NCI-H146 (cell line): Measurements from ENCODE around the gene CPSF3.
"Not testable (repeated sequence)": the region's sequence is repeated elsewhere in the genome, so short reads cannot be mapped to it uniquely, and the experiment has no call there.

Source experiments
- DNase-seq: peaks from one replicate; lab custom pipeline; 2025; lab: John Stamatoyannopoulos, UW

CPSF3 gene

DNA sequence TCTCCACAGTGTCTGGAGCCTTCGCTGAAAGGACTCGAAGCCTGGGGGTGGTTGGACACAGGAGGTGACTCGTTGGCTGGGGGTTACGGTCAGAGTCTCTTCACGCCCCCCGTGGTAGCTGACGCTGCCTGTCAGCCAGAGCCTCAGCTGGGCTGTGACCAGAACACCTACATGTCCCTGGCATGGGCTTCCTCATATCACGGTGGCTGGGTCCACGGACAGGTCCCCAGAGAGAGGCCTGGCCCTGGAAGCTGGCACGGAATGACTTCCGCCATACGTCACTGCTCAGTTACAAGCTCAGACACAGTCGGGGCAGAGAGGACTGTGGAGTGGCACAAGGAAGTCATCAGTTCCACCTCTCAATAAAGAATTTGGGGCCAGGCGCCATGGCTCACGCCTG is 28.6 kb upstream of the CPSF3 start:
- no peak for DNase-seq

DNA sequence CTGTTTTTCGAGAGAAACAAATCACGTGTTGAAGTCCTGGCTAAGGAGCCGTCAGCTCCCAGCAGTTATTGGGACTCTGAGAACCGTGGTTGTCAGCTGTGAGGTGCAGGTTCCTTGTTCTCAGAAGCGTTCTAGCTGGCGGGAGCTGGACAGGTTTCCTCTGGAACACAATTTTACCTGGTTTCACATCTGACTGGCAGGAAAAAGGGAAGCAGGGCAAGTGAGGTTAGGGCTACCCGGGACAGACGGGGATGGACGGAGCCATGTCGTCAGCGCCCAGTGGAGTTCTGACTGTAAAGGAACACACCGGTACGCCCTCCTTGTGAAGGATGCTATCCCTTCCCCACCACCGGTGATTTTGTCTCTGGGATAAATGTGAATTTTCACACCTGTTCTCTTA is 26.3 kb upstream of the CPSF3 start:
- DNase-seq = no peak

DNA sequence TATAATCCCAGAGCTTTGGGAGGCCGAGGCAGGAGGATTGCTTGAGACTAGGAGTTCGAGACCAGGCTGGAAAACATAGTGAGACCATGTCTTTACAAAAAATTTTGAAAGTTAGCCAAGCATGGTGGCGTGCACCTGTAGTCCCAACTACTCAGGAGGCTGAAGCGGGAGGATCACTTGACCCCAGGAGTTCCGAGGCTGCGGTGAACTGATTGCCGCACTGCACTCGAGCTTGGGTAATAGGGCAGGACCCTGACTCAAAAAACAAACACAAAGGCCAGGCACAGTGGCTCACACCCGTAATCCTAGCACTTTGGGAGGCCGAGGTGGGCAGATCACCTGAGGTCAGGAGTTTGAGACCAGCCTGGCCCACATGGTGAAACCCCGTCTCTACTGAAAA is 25.2 kb upstream of the CPSF3 start:
- not testable (repeated sequence) for DNase-seq

DNA sequence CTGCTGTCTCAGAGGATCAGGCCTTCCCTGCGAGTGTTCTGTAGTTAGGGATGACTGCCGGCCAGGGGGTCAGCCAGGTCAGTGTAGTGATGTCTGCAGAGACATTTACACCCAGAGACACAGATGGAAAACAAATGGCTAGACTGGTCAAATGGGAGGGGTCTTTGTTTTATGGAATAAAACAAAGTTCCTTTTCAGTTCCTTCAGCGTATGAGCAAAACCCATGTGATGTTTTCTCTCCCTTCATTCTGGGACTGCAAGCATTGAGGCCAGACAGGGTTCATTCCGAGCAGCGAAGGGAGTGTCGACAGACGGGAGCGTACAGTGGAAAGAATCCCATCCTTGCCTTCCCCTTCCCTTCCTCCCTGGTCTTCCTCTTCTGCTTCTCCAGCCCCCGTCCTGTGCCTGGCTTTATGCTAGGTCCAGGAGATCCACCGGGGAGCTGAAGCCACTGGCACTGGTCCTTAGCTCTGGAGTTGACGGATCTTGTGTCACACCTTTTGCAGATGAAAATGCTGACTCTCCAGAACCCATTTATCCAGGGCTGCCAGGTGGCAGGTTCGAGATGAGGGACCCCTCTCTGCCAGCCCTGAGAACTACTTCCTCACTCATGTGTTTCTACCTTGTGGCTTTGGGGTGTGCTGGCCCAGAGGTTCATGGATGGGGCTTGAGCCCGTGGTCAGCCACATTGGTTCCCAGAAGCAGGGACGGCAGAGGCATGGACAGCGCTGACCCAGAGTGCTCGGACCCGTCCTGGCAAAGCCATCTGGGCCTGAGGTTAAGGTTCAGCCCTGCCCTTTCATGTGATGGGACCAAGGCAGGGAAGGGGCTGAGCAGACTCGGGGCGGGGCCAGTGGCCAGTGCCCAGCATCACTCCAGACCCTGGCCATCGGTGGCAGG is 24.3 kb upstream of the CPSF3 start:
- no peak for DNase-seq

DNA sequence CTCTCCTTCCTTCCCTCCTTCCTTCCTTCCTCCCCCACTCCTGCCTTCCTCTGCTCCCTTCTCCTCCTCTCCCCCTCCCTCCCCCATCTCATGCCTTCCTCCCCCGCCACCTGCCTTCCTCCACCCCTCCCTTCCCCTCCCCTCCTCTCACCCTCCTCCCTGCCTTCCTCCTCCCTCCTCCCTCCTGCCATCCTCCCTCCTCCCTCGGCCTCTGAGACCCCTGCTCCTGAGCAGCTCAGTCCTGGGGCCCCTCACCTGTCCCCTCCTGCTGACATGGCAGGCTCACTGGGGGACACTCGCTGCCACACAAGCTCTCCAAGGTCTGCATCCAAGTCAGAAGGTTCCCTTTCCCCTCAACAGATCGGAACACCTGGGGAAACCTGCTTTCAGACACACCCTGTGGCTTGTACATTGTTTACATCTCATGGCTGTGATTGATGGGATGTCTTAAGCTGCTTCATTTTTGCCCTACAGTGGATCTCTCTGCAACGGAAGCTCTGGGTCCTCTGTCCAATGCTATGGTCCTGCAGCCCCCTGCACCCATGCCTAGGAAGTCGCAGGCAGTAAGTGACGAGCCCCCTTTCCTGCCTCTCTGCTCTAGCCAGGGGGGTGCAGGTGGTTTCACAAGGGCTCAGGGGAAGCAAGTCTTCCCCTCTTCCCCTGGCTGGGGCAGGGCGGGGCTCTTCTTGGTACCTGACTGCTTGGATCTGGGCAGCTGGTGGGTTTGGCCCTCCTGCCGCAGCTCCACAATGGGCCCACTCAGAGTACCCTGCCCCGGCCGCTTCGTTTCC is 23.0 kb upstream of the CPSF3 start:
- DNase-seq = no peak

DNA sequence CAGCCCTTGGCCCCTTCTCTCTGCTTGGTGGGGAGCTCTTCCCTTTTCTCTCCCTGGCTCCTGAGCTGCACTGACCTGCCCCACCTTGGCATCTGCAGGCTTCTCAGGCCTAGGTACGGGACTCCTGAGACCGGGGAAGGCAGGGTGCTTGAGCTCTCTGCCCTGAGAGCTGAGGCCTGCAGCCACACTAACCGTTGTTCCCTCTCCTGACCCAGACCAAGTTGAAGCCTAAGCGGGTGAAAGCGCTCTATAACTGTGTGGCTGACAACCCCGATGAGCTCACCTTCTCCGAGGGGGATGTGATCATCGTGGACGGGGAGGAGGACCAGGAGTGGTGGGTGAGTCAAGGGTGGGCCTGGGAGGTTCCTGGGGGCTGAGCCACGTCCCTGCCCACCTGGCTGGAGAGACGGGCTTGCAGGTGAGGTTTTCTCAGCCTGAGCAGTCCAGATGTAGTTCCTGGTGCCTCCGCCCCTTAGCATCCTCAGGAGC is 22.4 kb upstream of the CPSF3 start:
- DNase-seq = no peak

DNA sequence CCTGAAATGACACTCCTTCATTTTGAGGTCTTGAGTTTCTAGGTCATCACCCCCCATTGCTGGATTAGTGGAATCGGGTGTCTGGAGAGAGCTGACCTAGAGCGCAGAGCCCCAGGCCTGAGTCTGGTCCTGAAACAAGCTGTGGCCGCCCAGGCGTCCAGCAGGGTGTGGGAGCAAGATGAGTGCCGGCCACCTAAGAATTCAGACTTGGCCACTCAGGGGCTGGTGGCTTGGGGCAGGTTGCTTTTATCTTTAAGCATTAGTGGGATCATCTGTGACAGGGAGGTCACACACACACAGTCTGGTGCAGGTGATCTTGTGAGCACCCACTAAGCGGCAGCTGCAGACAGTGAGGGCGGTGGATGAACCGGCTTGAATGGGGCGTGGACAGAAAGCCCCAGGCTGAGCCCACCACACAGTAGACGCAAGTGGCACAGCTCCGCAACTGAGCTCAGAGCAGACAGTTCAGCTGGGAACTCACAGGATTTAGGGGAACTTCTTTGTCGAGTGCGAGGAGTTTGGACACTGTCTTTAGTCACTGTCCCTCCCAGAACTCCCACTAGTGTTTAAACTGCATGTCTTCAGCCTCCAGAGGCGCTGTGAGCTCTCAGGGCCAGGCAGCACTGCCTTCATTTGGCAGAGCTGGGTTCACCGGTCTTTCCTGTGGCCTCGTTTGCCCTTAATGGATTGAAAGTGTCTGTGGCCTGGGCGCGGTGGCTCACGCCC is 21.6 kb upstream of the CPSF3 start:
- no peak for DNase-seq

DNA sequence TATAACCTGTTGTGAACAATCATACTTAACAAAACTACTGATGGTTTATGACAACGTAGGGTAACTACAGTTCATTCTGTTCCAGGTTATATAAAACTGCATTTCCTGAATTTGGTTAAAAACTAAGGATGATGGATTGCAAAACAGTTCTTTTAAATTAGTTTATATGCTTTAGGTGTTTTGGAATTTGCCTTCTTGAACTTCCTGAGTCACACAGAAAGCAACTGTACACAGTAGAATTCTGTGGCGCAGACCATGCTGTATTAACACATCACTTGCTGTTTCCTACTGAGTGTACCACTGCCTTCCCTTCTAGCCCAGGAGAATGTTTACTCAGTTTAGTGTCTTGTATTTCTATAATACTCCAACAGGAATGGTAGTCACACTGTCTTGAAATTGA is 19.5 kb upstream of the CPSF3 start:
- no peak for DNase-seq

DNA sequence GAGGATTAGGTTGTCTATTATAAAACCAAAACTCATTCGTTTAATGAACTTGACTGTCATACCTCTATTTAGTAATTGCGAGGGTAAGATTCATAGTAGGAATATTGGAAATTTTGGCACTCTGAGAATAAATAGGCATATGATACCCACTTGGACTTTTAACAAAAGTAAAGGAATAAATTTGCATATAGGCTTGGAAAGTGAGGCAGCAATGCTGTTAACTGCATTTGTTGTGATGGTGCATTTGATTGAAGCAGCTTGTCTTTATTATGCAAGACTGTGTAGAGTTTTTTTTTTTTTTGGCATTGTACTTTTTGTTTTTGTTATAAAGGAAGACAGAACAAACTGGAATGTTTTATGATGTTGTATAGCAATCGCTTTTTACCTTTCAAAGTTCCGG is 19.0 kb upstream of the CPSF3 start:
- no peak for DNase-seq

DNA sequence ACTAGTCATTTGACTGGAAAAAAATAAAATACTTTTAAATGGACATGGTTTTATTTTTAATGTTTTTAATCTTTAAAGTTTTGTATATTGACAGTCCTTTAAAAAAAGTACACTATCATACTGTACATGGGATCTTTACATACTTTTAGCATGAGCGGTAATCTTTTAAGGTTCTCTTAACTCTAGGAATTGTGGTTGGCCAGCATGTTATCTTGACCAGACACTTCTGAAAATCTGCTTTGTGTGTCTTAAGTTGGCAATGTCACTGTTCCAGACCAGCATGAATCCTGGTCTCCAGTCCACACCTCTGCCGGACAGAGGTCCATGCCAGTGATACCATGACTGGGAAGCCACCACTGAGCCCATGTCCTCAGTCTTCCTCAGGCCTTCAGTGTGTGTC is 17.8 kb upstream of the CPSF3 start:
- DNase-seq = no peak

DNA sequence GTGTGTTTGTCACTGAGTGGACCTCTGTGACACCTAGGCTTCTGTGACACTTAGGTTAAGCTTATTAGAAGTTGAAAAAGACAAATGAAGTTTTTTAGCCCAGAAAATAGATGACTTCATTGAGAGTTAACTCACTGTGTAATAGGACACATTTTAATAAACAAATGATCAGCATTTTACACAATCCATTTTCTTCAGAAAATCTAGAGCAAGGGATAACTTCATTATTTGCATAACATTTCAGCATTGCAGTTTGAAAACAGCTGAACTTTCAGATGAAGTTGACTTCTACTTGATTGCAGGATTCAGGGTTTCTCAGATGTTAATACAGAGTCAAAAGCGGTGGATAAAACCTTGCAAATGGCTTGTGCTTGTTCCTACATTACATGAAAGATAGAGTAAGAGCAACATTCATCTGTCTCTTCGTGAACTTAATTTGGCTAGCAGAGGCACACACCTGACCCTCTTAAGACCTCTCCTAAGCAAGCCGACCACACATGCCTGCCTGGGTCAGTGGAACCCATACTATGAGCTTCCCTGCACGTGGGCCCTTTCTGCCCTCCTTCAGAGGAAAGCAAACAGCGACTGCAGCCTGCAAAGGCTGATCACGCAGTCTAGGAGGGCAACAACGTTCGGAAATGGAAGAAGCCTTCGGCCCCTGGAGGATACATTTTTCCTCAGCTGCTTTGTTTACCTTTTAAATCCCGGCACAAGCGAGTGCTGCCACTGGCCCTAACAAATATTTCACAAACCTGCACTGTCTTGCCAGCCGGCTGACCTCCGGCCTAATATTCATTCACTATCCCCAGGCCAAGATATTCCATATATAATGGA is 16.7 kb upstream of the CPSF3 start:
- DNase-seq = no peak

DNA sequence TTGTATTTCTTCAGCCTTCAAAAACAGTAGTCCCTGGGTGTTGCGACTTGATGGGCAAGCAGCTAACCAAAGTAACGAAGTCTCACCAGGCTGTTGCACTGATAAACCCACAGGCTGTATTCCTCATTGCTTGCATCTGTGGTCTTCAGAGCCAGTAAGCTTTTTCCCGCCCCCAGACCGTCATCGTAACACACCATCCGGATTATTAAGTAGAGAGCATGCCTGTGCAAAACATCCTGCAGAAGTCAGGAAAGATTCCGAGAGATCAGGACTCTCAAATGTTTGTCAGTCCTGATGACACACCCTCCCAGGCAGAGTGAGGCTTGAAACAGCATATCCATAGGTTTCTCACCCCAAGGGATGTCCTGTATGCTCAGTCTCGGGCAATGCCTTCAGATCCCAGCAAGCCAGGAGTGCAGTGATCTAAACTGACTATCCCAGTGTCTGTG is 16.1 kb upstream of the CPSF3 start:
- no peak for DNase-seq

DNA sequence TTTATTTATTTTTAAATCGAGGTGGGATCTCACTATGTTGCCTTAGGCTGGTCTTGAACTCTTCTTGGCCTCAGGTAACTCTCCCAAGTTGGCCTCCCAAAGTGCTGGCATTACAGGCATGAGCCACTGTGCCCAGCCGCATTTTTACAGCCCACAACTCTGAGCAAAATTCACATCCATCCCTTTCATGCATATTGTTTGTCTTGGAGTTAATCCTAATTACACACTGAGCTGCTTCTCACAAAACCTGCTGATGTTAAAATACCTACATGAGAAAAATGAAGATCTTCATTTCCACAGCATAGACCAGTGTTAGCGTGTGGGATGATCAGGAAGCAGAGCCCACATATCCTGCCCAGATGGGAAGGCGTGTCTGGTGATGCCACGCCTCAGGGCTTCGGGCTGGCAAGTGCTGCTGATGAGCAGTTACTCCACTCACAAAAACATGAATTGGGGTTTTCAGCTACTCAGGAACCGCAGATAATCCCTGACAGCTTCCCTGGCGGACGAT is 14.8 kb upstream of the CPSF3 start:
- no peak for DNase-seq

DNA sequence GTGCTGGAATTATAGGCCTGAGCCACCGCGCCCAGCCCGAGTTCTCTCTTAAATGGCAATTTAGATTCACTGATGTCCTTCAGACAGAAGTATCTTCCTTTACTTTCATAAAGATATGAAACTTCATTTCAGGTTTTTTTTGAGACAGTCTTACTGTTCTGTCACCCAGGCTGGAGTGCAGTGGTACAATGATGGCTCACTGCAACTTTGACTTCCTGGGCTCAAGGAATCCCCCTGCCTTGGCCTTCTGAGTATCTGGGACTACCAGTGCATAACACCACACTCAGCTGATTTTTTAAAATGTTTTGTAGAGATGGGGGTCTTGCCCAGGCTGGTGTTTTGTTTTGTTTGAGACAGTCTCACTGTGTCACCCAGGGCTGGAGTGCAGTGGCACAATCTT is 13.3 kb upstream of the CPSF3 start:
- no peak for DNase-seq

DNA sequence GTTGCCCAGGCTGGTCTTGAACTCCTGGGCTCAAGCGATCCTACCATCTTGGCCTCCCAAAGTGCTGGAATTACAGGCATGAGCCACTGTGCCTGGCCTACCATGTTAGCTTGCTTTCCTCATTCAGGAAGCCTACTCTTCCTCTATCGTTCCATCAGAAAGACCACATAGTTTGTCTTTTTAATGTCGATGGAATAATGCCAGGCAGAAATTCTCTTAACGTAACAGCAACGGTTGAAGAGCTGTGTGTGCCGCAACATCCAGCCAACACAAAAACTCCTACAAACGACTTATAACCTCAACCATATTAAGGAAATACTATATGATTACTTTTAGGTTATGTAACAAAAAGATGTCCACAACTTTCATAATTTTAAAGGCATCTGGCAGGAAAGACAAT is 10.7 kb upstream of the CPSF3 start:
- no peak for DNase-seq

DNA sequence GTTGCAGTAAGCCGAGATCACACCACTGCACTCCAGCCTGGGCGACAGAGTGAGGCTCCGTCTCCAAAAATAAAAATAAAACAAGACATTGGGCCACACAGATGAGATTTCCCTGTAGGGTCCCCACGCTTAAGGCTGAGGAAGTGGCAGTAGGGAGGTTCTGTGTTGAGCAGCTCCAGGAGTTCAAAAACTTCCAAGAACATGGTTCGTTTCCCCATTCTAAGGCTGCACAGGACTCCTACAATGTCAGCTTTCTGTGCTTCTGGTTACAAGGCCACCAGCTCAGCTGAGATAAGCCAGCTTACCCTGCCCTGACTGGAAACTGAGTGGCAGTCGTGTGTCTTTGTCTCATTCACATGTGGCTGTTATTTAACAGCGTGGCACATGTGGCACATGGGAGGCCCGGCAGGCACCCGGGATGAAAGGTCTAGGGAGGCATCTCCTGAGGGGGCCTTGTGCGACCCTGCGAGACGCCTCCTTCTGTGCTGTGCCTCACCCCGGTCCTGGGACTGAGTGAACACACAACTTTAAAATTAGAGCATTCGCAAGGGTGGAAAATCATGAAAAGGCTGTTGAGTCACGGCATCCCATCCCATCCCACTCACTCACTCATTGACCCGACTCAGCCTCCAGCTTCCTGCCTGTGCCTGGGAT is 7.8 kb upstream of the CPSF3 start:
- no peak for DNase-seq

DNA sequence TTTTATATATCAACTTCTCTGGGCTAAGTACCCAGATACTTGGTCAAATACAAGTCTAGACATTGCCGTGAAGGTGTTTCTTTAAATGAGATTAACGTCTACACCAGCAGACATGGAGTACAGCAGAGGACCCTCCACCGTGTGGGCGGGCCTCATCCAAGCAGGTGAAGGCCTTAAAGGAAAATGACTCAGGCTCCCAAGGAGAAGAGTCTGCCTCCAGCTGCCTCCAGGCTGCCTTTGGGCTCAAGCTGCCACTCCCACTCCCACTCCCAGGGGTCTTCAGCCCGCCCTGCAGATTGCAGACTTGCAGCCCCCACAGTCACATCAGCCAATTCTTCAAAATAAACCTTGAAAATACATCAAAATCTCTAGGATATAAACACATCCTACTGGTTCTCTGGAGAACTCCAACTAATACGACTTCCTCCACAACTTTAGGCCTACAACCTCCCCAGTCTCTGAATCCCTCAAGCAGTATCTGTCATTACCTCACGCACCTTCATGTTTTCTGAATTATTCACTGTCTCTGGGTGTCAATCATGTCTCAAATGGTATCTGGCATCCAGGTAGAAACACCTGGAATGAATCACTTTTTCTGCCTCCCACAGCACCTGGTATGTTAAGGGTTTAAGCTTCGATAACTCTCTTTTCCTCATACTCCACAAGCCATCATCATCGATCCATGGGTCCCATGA is 7.0 kb upstream of the CPSF3 start:
- no peak for DNase-seq

DNA sequence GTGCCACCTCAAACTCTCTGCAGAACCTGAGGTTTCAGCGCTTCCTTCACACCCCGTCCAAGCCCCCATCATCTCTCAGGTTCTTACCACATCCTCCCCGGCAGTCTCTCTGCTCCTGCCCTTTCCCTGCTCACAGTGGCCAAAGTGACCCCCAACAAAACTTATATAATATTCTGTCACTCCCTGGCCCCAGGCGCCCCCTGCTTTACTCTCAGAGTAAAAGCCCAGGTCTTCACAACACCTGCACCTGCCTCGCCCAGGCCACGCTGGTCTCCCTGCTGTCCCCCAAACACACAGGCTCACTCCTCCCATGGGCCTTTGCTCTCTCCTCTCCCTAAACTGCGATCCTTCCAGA is 6.5 kb upstream of the CPSF3 start:
- no peak for DNase-seq

DNA sequence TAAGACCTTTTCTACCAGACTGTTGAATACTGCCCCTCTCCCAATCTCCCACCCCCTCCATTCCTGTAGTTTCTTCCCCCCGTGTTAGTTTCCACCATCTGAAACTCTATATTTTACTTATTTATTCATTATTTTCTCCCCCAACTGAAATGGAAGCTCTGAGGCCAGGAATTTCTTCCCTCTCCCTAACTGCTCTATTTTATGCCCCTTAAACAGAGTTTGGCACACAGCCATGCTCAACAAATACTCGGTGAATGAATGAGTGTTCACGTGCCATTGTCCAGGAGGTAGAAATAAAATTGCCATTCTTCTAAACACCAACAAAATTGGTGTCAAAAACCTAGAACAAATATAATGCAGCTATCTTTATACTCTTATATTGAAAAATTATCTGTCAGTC is 5.7 kb upstream of the CPSF3 start:
- DNase-seq = no peak

DNA sequence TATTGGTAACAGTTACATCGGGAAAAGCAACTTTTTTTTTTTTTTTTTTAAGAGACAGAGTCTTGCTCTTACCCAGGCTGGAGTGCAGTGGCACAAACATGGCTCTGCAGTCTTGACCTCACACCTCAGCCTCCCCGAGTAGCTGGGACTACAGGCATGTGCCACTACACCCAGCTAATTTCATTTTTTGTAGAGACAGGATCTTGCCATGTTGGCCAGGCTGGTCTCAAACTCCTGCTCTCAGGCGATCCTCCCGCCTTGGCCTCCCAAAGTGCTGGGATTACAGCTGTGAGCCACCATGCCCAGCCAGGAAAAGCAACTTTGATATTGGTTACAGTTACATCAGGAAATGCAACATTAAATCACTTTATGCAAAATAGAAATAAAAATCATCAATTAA is 4.7 kb upstream of the CPSF3 start:
- no peak for DNase-seq
